ENCODE results near the gene C12orf43. TPM values are rescaled to one million over a fixed set of nuclear protein-coding genes. Genes with fewer than 3 reads are reported as not detected.
A peak's percentile ranks its signal among the peaks of the same experiment; 100 is the strongest.

The C12orf43 gene
- total RNA-seq, 1 donor = 13.0 TPM

GRCh38 chr12:121030576-121031212 lies 14.4 kb upstream of the C12orf43 start:
- H3K4me3 ChIP-seq (ENCODE audit: low read depth, low read length) = no peak overlapping the region
- no peak for TF ChIP-seq CTCF (IDR thresholded peaks at IDR 0.05; ENCODE audit: insufficient read depth, low read depth, low read length)
- no peak for DNase-seq (ENCODE audit: low read depth)

GRCh38 chr12:121026274-121027045 lies 10.2 kb upstream of the C12orf43 start:
- no peak overlapping the region for H3K4me3 ChIP-seq (ENCODE audit: low read depth, low read length)
- TF ChIP-seq CTCF (IDR thresholded peaks at IDR 0.05; ENCODE audit: insufficient read depth, low read depth, low read length) = peak; percentile 14
- no peak for DNase-seq (ENCODE audit: low read depth)

- H3K4me3 ChIP-seq (ENCODE audit: low read depth, low read length) = no peak overlapping the region
- DNase-seq (ENCODE audit: low read depth) = no peak
- TF ChIP-seq CTCF (IDR thresholded peaks at IDR 0.05; ENCODE audit: insufficient read depth, low read depth, low read length) = no peak
These were observed 9.3 kb upstream of the C12orf43 start for GRCh38 chr12:121025442-121026226.

- TF ChIP-seq CTCF (IDR thresholded peaks at IDR 0.05; ENCODE audit: insufficient read depth, low read depth, low read length) = no peak
- DNase-seq (ENCODE audit: low read depth) = no peak
These were observed 7.5 kb upstream of the C12orf43 start for GRCh38 chr12:121023799-121024198.

GRCh38 chr12:121022713-121023112 lies 6.4 kb upstream of the C12orf43 start:
- H3K4me3 ChIP-seq (ENCODE audit: low read depth, low read length) = no peak overlapping the region
- TF ChIP-seq CTCF (IDR thresholded peaks at IDR 0.05; ENCODE audit: insufficient read depth, low read depth, low read length) = no peak
- no peak for DNase-seq (ENCODE audit: low read depth)

More at GRCh38 chr12:121023799-121024198, 7.5 kb upstream of the C12orf43 start:
- H3K4me3 ChIP-seq (ENCODE audit: low read depth, low read length) = no peak overlapping the region

- DNase-seq (ENCODE audit: low read depth) = no peak
- no peak overlapping the region for H3K4me3 ChIP-seq (ENCODE audit: low read depth, low read length)
- no peak for TF ChIP-seq CTCF (IDR thresholded peaks at IDR 0.05; ENCODE audit: insufficient read depth, low read depth, low read length)
These were observed 5.5 kb upstream of the C12orf43 start for GRCh38 chr12:121021754-121022153.

All from fibroblast of villous mesenchyme (primary cell).